Lower leg skin (tissue), 3 donors: ENCODE measurements around the gene ZFP69B.

ENCODE experiments used
- POLR2A ChIP-seq, 2 donors: fragments of 450-650 bp; IDR thresholded peaks; one replicate each; pipeline ENCODE4 v1.6.1; 2016 to 2017; ENCODE audit warnings: antibody characterized with exemption in 2 of 2, mild to moderate bottlenecking in 1 of 2, moderate library complexity in 1 of 2
- TF ChIP-seq, protein P1 (sequence below), 3 donors: fragments of 450-650 bp; IDR thresholded peaks; one replicate each; pipeline ENCODE4 v1.5.1; 2016; ENCODE audit warnings: antibody characterized with exemption in 3 of 3, mild to moderate bottlenecking in 3 of 3, moderate library complexity in 2 of 3

GRCh38 chr1:40469327-40469726 lies 19.1 kb downstream of the ZFP69B start:
- TF ChIP-seq POLR2A (IDR thresholded peaks at IDR 0.05): no peak
- TF ChIP-seq, protein P1, sequence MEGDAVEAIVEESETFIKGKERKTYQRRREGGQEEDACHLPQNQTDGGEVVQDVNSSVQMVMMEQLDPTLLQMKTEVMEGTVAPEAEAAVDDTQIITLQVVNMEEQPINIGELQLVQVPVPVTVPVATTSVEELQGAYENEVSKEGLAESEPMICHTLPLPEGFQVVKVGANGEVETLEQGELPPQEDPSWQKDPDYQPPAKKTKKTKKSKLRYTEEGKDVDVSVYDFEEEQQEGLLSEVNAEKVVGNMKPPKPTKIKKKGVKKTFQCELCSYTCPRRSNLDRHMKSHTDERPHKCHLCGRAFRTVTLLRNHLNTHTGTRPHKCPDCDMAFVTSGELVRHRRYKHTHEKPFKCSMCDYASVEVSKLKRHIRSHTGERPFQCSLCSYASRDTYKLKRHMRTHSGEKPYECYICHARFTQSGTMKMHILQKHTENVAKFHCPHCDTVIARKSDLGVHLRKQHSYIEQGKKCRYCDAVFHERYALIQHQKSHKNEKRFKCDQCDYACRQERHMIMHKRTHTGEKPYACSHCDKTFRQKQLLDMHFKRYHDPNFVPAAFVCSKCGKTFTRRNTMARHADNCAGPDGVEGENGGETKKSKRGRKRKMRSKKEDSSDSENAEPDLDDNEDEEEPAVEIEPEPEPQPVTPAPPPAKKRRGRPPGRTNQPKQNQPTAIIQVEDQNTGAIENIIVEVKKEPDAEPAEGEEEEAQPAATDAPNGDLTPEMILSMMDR (IDR thresholded peaks at IDR 0.05): no peak
